ENCODE results near the gene RIC3.

- TF ChIP-seq POLR2A (IDR thresholded peaks at IDR 0.05) (no peak), CTCF (IDR thresholded peaks at IDR 0.05) (no peak)
Measured at GRCh38 chr11:8217136-8217535, 48.3 kb upstream of the RIC3 start.

Measured in uterus (tissue), 2 donors.